ENCODE measurements around the gene CFAP157. TPM values are rescaled to one million over a fixed set of nuclear protein-coding genes. Genes with fewer than 3 reads are reported as not detected.
A peak's percentile ranks its signal among the peaks of the same experiment; 100 is the strongest.

Gene CFAP157
- polyA plus RNA-seq, 1 of the 3 experiments (the other 2 are of a cell fraction) = 0.25 TPM

DNA sequence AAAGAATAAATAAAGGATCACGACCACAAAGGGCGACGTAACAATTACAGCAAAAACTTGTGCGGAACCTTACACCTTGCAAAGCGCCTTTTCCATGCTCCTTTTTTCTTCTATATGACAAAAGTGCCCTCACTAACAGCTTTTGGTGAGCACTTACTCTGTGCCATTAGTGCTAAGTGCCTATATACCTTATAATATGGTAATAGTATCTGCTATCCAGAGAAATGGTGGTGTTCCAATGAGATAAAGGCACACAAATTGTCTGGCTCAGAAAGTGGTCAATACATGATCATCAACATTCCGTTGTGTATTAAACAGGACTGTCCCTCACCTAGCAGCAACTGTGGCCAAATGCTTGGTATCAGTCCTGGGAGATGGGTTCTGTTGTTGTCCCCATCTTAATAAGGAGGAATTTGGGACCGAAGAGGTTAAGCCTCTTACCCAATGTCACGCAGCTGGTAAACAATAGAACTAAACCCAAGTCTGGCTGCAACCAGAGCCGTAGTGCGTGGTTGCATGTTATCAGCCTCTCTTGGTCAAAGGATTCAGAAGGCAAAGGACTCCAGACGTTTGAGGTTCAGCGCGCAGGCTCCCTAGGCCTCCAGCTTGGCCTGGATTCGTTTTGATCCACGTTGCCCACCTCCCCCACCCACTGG lies 28.9 kb downstream of the CFAP157 start:
- POLR2A ChIA-PET = interaction anchor here (0.6 to 1.6 kb wide), 8 partner anchors 8 to 164 kb away, joined by 3 to 9 read pairs (median 6); partner anchors contain the start of gene CDK9
- no peak overlapping the region for H2AFZ ChIP-seq (ENCODE audit: low read depth)
- H3K9me2 ChIP-seq = no peaks in the 10 kb centered on the region
- peak overlapping the region in 1 of 2 experiments; percentile 40; a peak in 1 of 4 replicates for H3K27ac ChIP-seq (ENCODE audit: low read depth in 2 of 2, low read length in 1 of 2)
- TF ChIP-seq MXI1 (IDR thresholded peaks at IDR 0.05; ENCODE audit: low read depth, low read length) = no peak
- TF ChIP-seq RCOR1 (IDR thresholded peaks at IDR 0.05; ENCODE audit: low read length) = 0 out of 2 replicates have a peak, but pooled peaks have one; percentile 3
- TF ChIP-seq RXRA (IDR thresholded peaks at IDR 0.05; ENCODE audit: borderline replicate concordance, low read depth) = no peak
- TF ChIP-seq REST (IDR thresholded peaks at IDR 0.05; ENCODE audit: low read depth, low read length) = no peak
- no peak for TF ChIP-seq PBX3 (IDR thresholded peaks at IDR 0.05)
- 33% methylated on average over 15 of the region's 15 CpGs for WGBS (ENCODE audit: low lambda C conversion rate)
- H4K20me1 ChIP-seq (ENCODE audit: insufficient read depth) = no peaks in the 10 kb centered on the region
- H3K79me2 ChIP-seq (ENCODE audit: insufficient read depth) = no peaks in the 10 kb centered on the region
- peaks cover 2% of the 10 kb centered on the region for H3F3A ChIP-seq (replicated peaks; ENCODE audit: insufficient read depth)
- DNase-seq = no peak
- no peaks in the 10 kb centered on the region for H3K27me3 ChIP-seq (ENCODE audit: insufficient read depth)
- peaks cover 0 to 3% of the 10 kb centered on the region in 2 experiments for H3K36me3 ChIP-seq (replicated peaks in 1 of 2; ENCODE audit: control insufficient read depth in 1 of 2, insufficient read depth in 2 of 2, low read length in 1 of 2)
- no peak overlapping the region for H3K9ac ChIP-seq
- CTCF ChIA-PET = interaction anchor here (0.7 to 10.7 kb wide), 49 partner anchors 9 to 332 kb away, joined by 3 to 226 read pairs (median 8); partner anchors contain the start of genes AK1, CDK9, ENG and SLC25A25
- H3K4me3 ChIP-seq (ENCODE audit: low read depth in 2 of 2, low read length in 1 of 2) = peak overlapping the region; percentile 79; a peak in 3 of 4 replicates
- H3K4me2 ChIP-seq = no peak overlapping the region
- peaks cover 5 to 11% of the 10 kb centered on the region in 2 experiments; a peak in 1 of 4 replicates for H3K4me1 ChIP-seq (ENCODE audit: control insufficient read depth in 1 of 2, insufficient read depth in 2 of 2, low read depth in 1 of 2, low read length in 1 of 2)
- H3K9me3 ChIP-seq = no peaks in the 10 kb centered on the region

DNA sequence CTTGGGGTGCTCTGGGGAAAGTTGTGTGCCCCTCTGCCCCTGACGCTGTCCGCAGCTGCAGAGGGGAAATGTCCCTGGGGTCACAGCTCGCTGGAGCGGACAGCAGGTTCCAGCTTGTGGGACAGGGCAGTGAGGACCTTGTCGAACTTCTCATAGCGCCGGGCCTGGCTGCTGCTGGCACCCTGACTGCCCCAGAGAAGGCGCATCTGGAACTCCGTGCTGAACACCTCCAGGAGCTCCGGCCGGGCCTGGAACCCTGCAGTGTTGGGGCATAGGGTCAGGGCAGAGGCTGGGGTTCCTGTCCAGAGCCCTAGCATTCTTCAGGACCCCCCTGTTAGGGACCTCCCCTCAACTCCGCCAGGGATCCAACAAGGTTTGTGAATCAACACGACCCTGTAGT lies 31.9 kb downstream of the CFAP157 start:
- Histone ChIP-seq H3K9me2 (no peaks in the 10 kb centered on the region), H3F3A (replicated peaks; ENCODE audit: insufficient read depth) (no peaks in the 10 kb centered on the region), H3K79me2 (ENCODE audit: insufficient read depth) (no peaks in the 10 kb centered on the region), H2AFZ (ENCODE audit: low read depth) (no peak overlapping the region), H3K9ac (no peak overlapping the region), H3K4me1 (ENCODE audit: control insufficient read depth in 1 of 2, insufficient read depth in 2 of 2, low read depth in 1 of 2, low read length in 1 of 2) (peaks cover 5 to 11% of the 10 kb centered on the region in 2 experiments; a peak in 1 of 4 replicates), H3K9me3 (no peaks in the 10 kb centered on the region), H3K4me2 (no peak overlapping the region), H4K20me1 (ENCODE audit: insufficient read depth) (no peaks in the 10 kb centered on the region), H3K4me3 (ENCODE audit: low read depth in 2 of 2, low read length in 1 of 2) (no peak overlapping the region), H3K27ac (ENCODE audit: low read depth in 2 of 2, low read length in 1 of 2) (no peak overlapping the region), H3K27me3 (ENCODE audit: insufficient read depth) (no peaks in the 10 kb centered on the region), H3K36me3 (replicated peaks in 1 of 2; ENCODE audit: control insufficient read depth in 1 of 2, insufficient read depth in 2 of 2, low read length in 1 of 2) (no peaks in the 10 kb centered on the region)
- WGBS (ENCODE audit: low lambda C conversion rate) = 80% methylated on average over 6 of the region's 13 CpGs
- TF ChIP-seq SMC3 (IDR thresholded peaks at IDR 0.05; ENCODE audit: low read depth, low read length) = no peak
- no peak for DNase-seq
- POLR2A ChIA-PET = no interaction called here
- CTCF ChIA-PET = interaction anchor here (10.7 kb wide), 1 partner anchor 150 kb away, joined by 226 read pairs; no protein-coding TSS in a partner anchor
